ENCODE data around the gene MPZL1.
"Not testable (repeated sequence)": the region's sequence is repeated elsewhere in the genome, so short reads cannot be mapped to it uniquely, and the experiment has no call there.

The MPZL1 gene

DNA sequence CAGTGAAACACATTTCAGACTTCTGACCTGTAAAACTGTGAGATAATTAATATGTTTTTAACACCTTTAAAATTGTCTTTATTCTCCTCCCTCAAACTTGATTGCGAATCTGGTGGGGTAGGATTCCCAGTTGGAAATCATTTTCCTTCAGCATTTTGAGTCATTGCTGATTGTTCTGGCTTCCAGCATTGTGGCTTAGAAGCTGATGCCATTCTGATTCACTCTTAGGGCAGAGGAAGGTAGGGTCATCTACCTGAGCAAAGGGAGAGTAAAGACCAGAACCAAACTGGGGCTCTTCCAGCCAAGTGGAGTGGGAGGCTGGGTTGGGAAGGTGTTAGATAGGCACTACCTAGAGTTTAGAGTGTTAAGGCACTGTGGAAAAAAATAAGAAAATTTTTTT lies 61.2 kb downstream of the MPZL1 start:
- no peak for DNase-seq

DNA sequence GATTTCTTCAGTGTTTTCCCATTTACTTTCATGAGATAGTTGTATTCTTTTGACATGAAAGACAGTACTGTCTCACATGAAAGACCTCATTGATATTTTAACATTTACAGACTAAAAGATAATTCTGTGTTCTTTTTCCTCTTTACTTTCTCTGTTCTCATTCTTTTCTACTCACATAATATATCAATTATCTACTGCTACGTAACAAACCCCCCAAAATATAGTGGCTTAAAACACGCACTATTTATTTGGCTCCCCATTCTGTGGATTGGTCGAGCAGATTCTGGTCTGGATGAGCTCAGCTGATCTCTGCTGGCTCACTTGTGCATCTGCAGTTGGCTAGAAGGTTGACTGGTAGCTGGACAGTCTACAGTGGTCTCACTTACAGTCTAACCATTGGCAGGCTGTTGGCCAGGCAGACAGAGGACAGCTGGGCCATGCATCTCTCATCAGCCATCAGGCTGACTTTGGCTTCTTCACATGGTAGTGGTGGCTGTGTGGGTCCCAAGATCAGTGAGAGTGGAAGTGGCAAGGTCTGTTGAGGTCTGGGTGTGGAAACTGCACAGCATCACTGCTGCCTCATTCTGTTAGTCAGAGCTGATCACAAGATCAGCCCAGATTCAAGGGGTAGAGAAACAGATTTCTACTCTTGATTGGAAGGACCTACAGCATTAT lies 63.2 kb downstream of the MPZL1 start:
- no peak for DNase-seq

DNA sequence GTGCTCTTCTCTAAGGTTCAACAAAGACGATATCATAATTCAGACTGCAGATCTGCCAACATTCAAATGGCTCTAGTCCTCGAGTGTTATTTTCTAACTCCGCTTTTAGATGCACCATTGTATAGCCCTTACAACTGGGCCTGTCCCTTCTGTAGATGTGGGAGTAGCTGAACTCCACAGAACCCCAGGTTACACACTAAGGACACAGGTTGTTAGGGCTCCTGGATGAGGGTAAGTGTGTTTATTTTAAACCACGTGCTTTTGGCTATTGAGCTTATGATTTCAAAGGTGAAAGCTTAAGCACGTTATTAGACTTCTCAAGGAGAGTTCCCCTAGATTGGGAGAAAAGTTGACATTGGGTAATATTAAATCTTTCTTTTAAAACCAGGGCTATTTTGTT lies 64.7 kb downstream of the MPZL1 start:
- no peak for DNase-seq

DNA sequence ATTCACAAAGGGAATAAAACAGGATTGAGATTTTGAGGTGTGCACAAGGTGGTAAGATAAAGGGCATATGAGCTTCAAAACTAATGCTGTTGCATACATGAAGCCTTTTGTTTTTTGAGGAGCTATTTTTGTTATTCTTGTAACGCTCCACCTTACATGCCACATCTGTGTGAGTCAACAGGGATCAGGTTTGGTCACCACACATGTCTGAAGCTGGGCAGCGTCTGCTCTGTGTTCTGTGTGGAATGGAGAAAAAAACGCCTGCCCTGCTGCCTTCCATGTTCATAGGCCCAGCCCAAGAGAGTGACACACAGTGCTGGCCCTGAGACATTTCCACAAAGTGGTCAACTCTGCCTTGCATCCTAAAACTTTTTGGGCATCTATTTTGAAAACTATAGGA lies 67.7 kb downstream of the MPZL1 start:
- DNase-seq: no peak

DNA sequence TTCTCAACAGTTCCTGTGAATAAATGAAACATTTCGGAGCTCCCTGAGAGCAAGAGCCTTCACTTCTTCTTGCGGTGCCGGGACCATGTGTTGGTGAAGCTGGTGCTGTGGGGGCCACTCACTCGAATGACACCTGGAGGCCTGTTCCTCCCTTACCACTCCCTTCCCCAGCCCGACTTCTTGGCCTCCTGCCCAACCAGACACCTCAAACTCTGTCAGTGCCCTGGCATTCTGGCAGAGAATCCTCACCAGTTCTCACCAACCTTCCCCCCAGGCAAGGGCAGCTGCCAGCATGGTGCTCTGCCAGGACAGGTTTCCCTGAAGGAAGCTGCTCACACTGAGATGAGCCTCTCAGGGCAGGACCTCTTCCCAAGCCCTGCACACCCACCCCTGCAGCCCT lies 68.3 kb downstream of the MPZL1 start:
- no peak for DNase-seq

DNA sequence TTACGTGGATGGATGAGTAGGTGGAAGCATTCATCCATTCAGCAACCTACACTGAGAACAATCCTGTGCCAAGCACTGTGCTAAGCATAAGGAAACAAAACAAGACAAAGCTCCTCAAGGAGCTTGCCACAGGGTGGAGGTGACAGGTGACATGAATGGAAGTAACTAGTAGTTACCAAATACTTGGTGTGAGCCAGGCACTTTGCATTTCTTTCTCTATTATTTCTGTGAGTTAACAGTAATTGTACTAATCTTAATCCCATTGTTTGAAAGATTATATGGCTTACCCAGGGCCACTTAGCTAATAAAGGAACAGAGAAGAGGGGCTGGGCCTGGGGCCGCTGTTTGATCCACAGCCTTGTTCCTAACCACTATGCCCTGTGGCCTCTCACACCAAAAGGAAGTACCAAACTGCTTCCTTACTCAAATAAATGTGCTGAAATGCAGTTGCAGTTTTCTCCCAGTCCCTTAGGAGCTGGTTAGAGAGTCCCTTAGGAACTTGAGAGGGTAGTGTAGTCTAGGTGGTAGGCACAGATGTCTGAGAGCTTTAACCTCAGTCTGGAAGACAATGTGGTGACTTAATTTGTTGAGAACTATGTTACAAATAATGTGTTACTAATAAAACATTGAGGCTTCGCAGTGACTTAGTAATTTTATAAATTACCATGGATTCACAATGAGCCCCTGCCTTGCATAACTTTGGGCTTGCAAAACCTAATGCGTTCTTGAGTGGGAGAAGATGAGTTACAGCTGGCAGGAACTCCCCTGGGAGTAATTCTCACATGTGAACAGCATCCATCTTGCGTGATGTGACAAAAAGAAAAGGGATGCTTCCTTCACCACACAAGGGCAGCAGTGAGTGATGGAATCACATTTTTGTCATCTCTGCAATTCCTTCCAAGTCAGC lies 69.8 kb downstream of the MPZL1 start:
- peak; percentile 97 for DNase-seq

DNA sequence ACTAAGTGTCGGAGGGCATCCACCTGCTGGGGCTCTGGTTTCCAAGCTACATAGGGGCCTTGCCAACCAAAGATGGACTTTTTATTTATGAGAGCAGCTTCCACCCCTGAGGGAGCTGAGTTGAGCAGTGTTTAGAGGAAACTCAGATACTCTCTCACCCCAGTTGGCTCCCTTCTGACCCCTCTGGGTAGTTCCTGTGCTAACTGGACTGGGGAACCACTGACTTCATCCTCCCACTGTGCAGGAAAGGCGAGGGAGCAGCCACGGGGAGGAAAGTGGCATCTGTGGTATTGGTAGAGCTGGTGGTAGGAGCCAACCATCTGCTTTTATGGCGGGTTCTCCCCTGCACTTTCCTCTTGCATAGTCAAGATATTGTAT lies 70.4 kb downstream of the MPZL1 start:
- DNase-seq: no peak

DNA sequence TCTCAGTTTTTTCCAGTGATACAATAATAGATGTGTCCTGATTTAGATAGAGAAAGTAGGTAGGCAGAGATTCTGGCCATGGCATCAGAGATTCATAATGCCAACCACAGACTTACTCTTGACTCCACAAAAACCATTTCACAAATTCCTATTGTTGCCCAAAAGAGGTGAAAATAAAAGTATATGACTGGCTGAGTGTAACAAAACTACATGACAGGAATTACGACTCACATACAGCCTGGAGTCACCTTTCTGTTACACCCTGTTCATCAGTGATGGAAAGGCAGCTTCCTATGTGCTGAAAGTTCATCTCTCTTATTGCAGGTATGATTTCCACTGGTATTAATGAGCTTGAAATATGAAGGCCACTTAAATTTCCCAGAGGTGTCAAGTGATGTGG lies 72.3 kb downstream of the MPZL1 start:
- no peak for DNase-seq

DNA sequence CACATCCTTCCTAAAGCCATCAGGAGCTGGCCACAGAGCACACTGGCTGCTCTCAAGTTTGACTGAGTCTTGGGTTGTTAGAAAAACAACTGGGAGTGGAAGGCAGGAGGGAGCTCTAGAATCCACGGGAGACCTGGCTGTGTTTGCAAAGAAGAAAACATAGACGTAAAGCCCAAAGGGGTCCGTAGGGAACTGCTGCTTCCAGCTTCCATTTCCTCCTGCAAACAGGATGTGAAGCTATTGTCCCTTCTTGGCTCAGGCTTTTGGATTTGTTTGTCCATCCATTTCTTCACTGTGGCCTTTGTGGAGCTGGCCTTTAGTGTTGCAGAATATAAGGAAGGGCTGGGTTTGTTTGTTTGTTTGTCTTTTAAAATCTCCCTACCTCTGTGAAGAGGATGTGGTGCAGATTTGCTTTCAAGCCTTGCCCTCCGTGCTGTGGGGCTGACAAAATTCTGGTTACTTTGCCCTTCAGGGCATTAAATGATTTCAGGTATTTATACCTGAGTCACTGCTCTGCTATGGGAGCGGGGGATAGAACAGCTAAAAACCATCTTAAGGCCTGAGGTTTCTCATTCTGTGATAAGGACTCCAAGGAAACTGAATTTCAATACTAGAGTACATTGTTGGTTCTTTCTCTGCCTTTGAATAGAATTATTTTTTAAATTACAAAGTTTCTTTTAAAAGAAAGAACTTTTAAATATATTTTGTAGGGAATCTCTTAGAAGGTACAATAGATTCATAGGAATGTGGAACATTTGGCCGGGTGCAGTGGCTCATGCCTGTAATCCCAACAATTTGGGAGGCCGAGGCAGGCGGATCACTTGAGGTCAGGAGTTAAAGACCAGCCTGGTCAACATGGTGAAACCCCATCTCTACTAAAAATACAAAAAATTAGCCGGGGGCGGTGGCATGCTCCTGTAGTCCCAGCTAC lies 74.3 kb downstream of the MPZL1 start:
- no peak for DNase-seq

DNA sequence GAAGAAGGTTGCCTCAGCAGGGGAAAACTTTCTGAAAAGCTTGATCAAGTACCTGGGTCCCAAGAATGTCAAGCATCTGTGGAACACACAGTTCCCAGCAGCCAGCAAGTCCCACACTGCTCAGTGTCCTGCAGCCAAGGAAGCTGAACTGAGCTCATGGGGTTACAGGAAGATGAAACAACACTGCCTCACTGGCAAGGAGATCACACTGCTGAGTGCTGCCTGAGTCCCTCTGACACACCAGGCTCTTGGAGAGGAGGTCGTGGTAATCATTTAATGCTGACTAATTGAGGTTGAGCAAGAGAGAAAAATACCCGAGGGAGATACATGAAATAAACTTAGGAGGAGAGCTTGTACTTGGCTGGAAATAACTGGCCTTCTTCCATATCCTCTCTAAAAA lies 75.2 kb downstream of the MPZL1 start:
- DNase-seq: peak; percentile 95

DNA sequence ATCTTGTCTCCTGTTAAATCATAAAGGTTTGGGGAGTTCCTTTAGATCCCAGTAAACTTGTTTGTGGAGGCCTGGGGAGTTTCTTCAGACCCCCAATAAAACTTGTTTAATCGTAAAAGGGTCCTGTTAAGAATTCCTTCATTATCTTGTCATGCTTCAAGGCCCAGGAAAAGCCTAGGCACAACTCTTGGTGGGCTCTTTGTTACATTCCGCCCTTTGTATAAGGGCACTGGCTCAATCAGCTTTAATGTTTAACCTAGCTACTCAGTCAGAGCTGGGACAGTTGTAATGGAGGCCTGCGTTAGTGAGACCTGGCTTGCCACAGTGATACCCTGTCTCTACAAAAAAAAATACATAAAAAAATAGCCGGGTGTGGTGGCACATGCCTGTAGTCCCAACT lies 77.2 kb downstream of the MPZL1 start:
- DNase-seq: no peak

DNA sequence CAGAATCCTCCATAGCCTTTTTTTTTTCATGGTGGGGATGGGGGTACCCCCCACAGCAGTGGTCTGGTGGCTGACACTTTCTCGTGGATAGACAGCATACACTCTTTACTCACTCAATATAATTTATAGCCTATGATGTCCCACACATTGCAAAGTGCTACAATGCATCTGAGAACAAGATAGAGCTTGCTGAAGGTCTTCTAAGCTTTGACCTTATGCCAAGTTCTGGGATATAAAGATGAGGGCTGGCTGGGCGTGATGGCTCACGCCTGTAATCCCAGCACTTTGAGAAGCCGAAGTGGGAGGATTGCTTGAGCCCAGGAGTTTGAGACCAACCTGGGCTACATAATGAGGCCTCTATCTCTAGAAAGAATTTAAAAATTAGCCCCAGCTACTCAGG lies 78.0 kb downstream of the MPZL1 start:
- no peak for DNase-seq

DNA sequence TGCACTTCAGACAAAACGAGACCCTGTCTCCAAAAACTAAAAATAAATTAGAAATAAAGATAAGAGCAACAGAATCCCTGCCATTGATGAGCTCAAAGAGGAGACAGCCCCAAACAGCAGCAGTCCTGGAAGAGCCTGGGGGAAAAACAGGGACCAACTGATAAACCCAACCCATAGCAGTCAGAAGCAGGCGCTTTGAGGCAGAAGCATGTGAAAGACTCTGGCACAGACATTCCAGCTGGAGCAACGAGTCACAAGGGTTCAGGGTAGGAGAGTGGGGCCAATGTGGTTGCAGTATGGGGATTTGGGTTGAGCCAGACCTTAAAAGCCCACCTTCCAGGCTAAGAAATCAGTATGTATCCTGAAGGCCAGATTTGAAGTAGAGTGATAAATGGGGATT lies 78.5 kb downstream of the MPZL1 start:
- no peak for DNase-seq

DNA sequence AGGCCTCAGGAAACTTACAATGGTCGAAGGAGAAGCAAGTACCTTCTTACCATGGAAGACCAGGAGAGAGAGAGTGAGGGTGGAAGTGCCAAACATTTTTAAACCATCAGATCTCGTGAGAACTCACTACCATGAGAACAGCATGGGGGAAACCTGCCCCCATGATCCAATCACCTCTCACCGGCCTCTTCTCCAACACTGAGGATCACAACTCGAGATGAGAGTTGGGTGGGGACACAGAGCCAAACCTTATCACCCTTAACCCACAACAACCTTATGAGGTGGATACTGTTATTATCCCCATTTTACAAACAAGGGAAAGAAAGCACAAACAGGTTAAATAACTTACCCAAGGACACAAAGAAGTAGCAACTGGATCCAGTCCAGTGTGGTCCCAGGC lies 80.5 kb downstream of the MPZL1 start:
- no peak for DNase-seq

DNA sequence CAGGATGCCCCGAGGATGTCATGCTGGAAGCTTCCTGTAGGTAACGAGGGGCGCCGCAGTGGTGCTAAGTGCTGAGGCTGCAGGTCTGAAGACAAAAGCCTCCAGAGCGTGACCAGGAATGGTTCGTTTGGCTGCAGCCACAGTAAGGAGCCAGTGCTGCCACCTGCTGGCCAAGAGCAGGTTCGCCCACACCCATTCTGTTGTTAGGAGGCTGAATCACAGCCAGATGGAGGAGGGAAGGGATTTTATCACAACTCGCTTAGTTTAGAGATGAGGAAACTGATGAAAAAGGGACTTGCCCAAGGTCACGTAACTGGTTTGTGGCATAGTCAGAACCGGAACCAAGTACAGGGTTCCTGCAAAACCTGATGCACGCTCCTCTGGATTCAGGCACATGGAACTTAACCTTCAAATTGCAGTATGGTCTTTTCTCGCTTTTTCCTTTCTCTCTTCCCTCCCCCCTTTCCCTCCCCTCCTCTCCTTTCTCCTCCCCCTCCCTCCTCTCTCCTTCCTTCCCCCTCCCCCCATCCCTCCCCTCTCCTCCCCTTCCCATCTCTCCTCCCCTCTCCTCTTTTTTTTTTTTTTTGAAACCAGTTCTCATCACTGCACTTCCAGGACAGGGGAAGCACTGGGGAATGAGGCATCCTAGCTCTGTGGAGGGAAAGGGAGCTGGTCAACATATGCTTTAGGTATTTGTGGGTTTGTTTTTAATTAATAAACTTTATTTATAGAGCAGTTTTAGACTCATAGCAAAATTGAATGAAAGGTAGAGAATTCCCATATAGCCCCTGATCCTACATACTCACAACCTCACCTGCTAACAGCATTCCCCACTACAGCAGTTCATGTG lies 81.8 kb downstream of the MPZL1 start:
- peak; percentile 90 for DNase-seq

DNA sequence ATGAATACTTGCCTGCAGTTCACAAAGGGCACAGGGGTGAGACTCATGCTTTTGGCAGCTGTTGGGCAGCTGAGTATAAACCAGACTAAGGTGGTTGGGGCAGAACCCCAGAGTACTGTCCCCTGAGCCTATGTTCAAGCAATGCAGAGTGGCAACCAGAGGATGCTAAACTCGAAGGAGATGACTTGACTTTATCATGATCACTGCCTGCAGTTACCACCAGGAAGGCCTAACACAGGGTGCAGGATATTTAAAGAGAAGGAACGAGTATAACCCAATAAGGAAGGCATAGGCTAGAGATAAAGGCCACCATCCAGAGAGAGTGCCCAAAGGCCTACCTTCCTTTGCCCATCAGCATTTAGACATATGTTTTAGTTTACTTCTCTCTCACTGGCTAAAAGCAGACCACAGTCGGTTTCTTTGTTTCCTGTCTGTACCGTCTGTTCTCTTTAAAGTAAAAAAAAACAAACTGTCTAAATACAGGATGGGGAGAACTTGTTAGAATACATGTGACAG lies 83.3 kb downstream of the MPZL1 start:
- no peak for DNase-seq

DNA sequence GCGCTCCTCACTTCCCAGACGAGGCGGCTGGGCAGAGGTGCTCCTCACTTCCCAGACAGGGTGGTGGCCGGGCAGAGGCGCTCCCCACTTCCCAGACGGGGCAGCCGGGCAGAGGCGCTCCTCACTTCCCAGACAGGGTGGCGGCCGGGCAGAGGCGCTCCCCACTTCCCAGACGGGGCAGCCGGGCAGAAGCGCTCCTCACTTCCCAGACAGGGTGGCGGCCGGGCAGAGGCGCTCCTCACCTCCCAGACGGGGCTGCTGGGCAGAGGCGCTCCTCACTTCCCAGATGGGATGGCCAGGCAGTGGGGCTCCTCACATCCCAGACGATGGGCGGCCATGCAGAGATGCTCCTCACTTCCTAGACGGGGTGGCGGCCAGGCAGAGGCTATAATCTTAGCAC lies 84.5 kb downstream of the MPZL1 start:
- not testable (repeated sequence) for DNase-seq

DNA sequence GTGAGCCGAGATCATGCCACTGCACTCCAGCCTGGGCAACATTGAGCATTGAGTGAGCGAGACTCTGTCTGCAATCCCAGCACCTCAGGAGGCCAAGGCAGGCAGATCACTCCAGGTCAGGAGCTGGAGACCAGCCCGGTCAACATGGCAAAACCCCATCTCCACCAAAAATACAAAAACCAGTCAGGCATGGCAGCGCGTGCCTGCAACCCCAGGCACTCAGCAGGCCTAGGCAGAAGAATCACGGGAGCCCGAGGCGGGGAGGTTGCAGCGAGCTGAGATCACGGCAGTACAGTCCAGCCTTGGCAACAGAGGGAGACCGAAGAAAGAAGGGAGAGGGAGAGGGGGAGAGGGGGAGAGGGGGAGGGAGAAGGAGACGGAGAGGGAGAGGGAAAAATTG lies 84.9 kb downstream of the MPZL1 start:
- DNase-seq: not testable (repeated sequence)

DNA sequence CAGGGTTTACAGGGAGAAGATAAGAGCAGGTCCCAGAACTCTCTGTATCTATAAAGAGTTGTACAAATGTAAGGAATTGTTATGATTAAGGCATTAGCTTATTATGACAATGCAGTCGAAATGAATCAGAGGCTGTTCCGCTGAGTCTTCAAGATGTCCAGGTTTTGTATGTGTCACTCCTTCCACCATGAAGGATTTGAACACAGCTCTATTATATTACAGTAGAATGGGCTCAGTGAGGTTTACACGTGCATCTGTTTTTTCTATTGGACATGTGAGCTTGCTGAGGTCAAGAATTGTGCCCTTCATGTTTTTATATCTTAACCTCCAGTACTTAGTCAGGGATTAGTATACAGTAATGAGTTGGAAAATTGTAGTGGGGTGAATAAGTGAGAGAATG lies 86.3 kb downstream of the MPZL1 start:
- peak; percentile 58 for DNase-seq

DNA sequence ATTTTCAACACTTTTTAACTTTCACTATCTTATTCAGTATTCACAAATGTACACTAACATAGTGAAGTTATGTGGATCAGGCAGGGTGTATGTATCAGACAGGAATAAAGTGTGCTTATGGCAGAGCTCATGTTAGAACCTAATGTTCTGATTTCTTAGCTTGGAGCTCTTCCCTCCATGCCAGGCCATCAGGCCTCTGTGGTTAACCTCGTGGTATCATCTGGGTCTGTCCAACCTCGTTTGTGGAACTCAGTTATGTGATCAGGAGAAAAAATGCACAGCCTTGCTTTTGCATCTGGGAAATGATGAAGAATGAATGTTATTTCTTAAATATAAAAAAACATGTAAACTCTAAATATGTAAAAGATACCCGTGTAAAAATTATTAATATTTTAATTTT lies 86.9 kb downstream of the MPZL1 start:
- no peak for DNase-seq

DNA sequence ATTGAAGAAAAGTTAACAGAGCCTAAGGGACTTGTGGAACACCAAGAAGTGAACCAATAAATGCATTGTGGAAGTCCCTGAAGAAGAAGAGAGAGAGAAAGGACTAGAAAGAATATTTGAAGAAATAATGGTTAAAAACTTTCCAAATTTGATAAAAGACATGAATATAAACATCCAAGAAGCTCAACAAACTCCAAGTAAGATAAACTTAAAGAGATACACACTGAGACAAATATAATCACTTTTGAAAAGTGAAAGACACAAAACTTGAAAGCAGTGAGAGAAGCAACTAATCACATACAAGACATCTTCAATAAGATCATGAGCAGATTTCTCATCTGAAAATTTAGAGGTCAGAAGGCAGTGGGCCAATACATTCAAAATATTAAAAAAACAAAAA lies 91.2 kb downstream of the MPZL1 start:
- DNase-seq: no peak

DNA sequence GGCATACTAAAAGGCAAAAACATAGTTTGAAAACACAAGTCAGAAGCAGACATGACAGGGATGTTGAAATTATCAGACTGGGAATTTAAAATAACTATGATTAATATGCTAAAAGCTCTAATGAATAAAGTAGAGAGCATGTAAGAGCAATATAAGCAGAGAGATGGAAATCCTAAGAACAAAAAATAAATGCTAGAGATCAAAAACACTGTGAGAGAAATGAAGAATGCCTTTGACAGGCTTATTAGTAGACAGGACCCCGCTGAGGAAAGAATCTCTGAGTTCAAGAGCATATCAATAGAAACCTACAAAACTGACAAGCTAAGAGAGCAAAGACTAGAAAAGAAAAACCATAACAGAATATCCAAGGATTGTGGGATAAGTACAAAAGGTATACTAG lies 93.9 kb downstream of the MPZL1 start:
- DNase-seq: no peak

Data from fibroblast of skin of back (primary cell).